CD4-positive, alpha-beta T cell (primary cell): ENCODE measurements around the gene MKLN1. TPM values are rescaled to one million over a fixed set of nuclear protein-coding genes. Genes with fewer than 3 reads are reported as not detected.
"Not testable (repeated sequence)": the region's sequence is repeated elsewhere in the genome, so short reads cannot be mapped to it uniquely, and the experiment has no call there.

ENCODE experiments used
- ATAC-seq: fragments of 200-7000 bp; cut with Tn5 transposase; one replicate; pipeline ENCODE4 v1.10.0; 2022; ENCODE audit warnings: mild to moderate bottlenecking; ENCODE audit not compliant: poor library complexity
- CTCF ChIA-PET: fragments of 350-600 bp; sonication (Branson Sonifier 250); formaldehyde crosslinking; loops from one replicate; lab custom pipeline; 2021; ENCODE audit warnings: antibody characterized with exemption, inconsistent platforms; lab: Charles Lee
- POLR2A ChIA-PET: fragments of 350-600 bp; sonication (Branson Sonifier 250); formaldehyde crosslinking; loops from one replicate; lab custom pipeline; 2021; ENCODE audit warnings: antibody characterized with exemption, inconsistent platforms; lab: Charles Lee
- DNase-seq, 14 experiments: peaks; one replicate each; pipeline ENCODE4 v3.0.0-alpha.2; 2013 to 2020; ENCODE audit warnings: mixed read lengths in 2 of 14
- H3K27ac ChIP-seq, 2 donors: one replicate each; pipeline versions ENCODE4 v1.5.1 to v1.7.0; 2013; ENCODE audit warnings: low read length in 2 of 2, low read depth in 1 of 2, mild to moderate bottlenecking in 1 of 2
- H3K27me3 ChIP-seq, 2 experiments: 1 replicate in 1 of 2; 2 replicates in 1 of 2; pipeline versions ENCODE4 v1.6.1 to v1.7.0; 2013; ENCODE audit warnings: low read length in 2 of 2, control low read depth in 1 of 2, mild to moderate bottlenecking in 1 of 2, moderate library complexity in 1 of 2; ENCODE audit not compliant: insufficient read depth in 2 of 2, control insufficient read depth in 1 of 2
- H3K36me3 ChIP-seq: one replicate; pipeline ENCODE4 v1.6.1; 2013; ENCODE audit warnings: low read length, control low read depth; ENCODE audit not compliant: insufficient read depth
- H3K4me1 ChIP-seq: one replicate; pipeline ENCODE4 v1.6.1; 2013; ENCODE audit warnings: low read length, control low read depth; ENCODE audit not compliant: insufficient read depth
- H3K4me3 ChIP-seq: one replicate; pipeline ENCODE4 v1.5.1; 2013; ENCODE audit warnings: mild to moderate bottlenecking, low read length, moderate library complexity
- H3K9me3 ChIP-seq, 2 experiments: 1 replicate in 1 of 2; 2 replicates in 1 of 2; pipeline versions ENCODE4 v1.6.1 to v1.7.0; 2013; ENCODE audit warnings: low read length in 2 of 2, mild to moderate bottlenecking in 2 of 2, control low read depth in 1 of 2, moderate library complexity in 1 of 2; ENCODE audit not compliant: control insufficient read depth in 1 of 2, insufficient read depth in 1 of 2
- H3K27ac Mint-ChIP-seq: one replicate; pipeline ENCODE4 v1.8.0; 2020; ENCODE audit warnings: mixed read lengths
- H3K27me3 Mint-ChIP-seq: one replicate; pipeline ENCODE4 v1.8.0; 2021; ENCODE audit warnings: mixed read lengths
- H3K36me3 Mint-ChIP-seq: one replicate; pipeline ENCODE4 v1.8.0; 2021; ENCODE audit warnings: low read depth, mixed read lengths
- H3K4me1 Mint-ChIP-seq: one replicate; pipeline ENCODE4 v1.8.0; 2021; ENCODE audit warnings: low read depth, mixed read lengths
- H3K4me3 Mint-ChIP-seq: one replicate; pipeline ENCODE4 v1.8.0; 2020; ENCODE audit warnings: mild to moderate bottlenecking, mixed read lengths
- H3K9me3 Mint-ChIP-seq: one replicate; pipeline ENCODE4 v1.8.0; 2020; ENCODE audit warnings: mixed read lengths
- CTCF ChIP-seq: fragments of 200-600 bp; IDR thresholded peaks from one replicate; pipeline ENCODE4 v1.8.0; 2022; ENCODE audit warnings: antibody characterized with exemption, mild to moderate bottlenecking
- intact Hi-C, 2 experiments: fragments of 100-400 bp; cut with DNase I in 1 of 2; cut with micrococcal nuclease in 1 of 2; formaldehyde crosslinking; loops; one replicate each; pipeline versions ENCODE4 v1.15.1 to v1.9.0; 2023 to 2025; cut with DNase I, micrococcal nuclease
- total RNA-seq, 174 experiments: library from RNA in 2 of 174; stranded (reverse) in 2 of 174; gene quantifications; one replicate each; pipeline ENCODE4 v1.2.3 and lab custom pipeline; 2021 to 2026

MKLN1 gene
- total RNA-seq, 2 experiments from 2014 or later, result 47.2 to 53.7 TPM

GRCh38 chr7:131511774-131512535 is 184.3 kb downstream of the MKLN1 start:
- no peaks in the 10 kb centered on the region for H3K36me3 ChIP-seq
- Mint-ChIP-seq H3K9me3 (no peaks in the 10 kb centered on the region), H3K36me3 (no peaks in the 10 kb centered on the region), H3K4me3 (no peak overlapping the region), H3K4me1 (peaks cover 31% of the 10 kb centered on the region), H3K27ac (no peak overlapping the region), H3K27me3 (peaks cover 32% of the 10 kb centered on the region)
- no peak for TF ChIP-seq CTCF
- no peak for ATAC-seq
- H3K27me3 ChIP-seq, result no peaks in the 10 kb centered on the region
- DNase-seq, result no peak
- H3K4me3 ChIP-seq, result no peak overlapping the region
- H3K9me3 ChIP-seq, result no peaks in the 10 kb centered on the region
- H3K27ac ChIP-seq, result no peak overlapping the region
- ChIA-PET POLR2A (no interaction called here), CTCF (no interaction called here)
- intact Hi-C loops, result loop anchor here (2.0 to 5.0 kb wide), 2 partner anchors 143 to 635 kb away; no protein-coding TSS in a partner anchor
- peaks cover 26% of the 10 kb centered on the region for H3K4me1 ChIP-seq

- Histone ChIP-seq H3K9me3 (no peaks in the 10 kb centered on the region), H3K4me1 (peaks cover 17% of the 10 kb centered on the region), H3K36me3 (no peaks in the 10 kb centered on the region), H3K27ac (no peak overlapping the region), H3K4me3 (no peak overlapping the region), H3K27me3 (no peaks in the 10 kb centered on the region)
- peaks cover 23% of the 10 kb centered on the region for H3K27me3 Mint-ChIP-seq
- H3K4me3 Mint-ChIP-seq, result peak overlapping the region; percentile 26
- peaks cover 21% of the 10 kb centered on the region for H3K4me1 Mint-ChIP-seq
- ChIA-PET POLR2A (no interaction called here), CTCF (interaction anchor here (0.9 to 2.4 kb wide), 4 partner anchors 9 to 23 kb away, joined by 4 to 6 read pairs (median 4); no protein-coding TSS in a partner anchor)
- H3K27ac Mint-ChIP-seq, result no peak overlapping the region
- intact Hi-C loops, result loop anchor here (2.0 to 5.0 kb wide), 2 partner anchors 141 to 636 kb away; no protein-coding TSS in a partner anchor
- no peaks in the 10 kb centered on the region for H3K36me3 Mint-ChIP-seq
- H3K9me3 Mint-ChIP-seq, result no peaks in the 10 kb centered on the region
- TF ChIP-seq CTCF, result peak; percentile 89
- peak; percentile 63 to 86 (median 69) for DNase-seq
- peak; percentile 99 for ATAC-seq
Observed at GRCh38 chr7:131513245-131514061, 185.8 kb downstream of the MKLN1 start.

GRCh38 chr7:131515471-131515870 is 187.8 kb downstream of the MKLN1 start:
- H3K4me1 ChIP-seq, result peaks cover 12% of the 10 kb centered on the region
- H3K4me3 ChIP-seq, ATAC-seq, H3K36me3 ChIP-seq, H3K36me3 Mint-ChIP-seq, DNase-seq, H3K9me3 Mint-ChIP-seq, H3K27ac ChIP-seq, H3K9me3 ChIP-seq, H3K4me3 Mint-ChIP-seq, POLR2A ChIA-PET, H3K27me3 ChIP-seq, H3K27ac Mint-ChIP-seq, intact Hi-C loops, CTCF ChIA-PET: not testable (repeated sequence)
- H3K4me1 Mint-ChIP-seq, result peaks cover 15% of the 10 kb centered on the region
- H3K27me3 Mint-ChIP-seq, result peaks cover 12% of the 10 kb centered on the region
